Activated CD4-positive, CD25-positive, alpha-beta regulatory T cell treated with anti-CD3 and anti-CD28 coated beads, Interleukin-2, amount 50 U/mL, for 16 hours (primary cell): ENCODE data around the gene LPCAT1.
"Not testable (repeated sequence)": the region's sequence is repeated elsewhere in the genome, so short reads cannot be mapped to it uniquely, and the experiment has no call there.

Experiments used
- DNase-seq: peaks from one replicate; pipeline ENCODE4 v3.0.0-alpha.2; 2020; ENCODE audit warnings: low read depth, low spot score

LPCAT1 gene

GRCh38 chr5:1522601-1523479 is 920 bp downstream of the LPCAT1 start:
- no peak for DNase-seq

DNA sequence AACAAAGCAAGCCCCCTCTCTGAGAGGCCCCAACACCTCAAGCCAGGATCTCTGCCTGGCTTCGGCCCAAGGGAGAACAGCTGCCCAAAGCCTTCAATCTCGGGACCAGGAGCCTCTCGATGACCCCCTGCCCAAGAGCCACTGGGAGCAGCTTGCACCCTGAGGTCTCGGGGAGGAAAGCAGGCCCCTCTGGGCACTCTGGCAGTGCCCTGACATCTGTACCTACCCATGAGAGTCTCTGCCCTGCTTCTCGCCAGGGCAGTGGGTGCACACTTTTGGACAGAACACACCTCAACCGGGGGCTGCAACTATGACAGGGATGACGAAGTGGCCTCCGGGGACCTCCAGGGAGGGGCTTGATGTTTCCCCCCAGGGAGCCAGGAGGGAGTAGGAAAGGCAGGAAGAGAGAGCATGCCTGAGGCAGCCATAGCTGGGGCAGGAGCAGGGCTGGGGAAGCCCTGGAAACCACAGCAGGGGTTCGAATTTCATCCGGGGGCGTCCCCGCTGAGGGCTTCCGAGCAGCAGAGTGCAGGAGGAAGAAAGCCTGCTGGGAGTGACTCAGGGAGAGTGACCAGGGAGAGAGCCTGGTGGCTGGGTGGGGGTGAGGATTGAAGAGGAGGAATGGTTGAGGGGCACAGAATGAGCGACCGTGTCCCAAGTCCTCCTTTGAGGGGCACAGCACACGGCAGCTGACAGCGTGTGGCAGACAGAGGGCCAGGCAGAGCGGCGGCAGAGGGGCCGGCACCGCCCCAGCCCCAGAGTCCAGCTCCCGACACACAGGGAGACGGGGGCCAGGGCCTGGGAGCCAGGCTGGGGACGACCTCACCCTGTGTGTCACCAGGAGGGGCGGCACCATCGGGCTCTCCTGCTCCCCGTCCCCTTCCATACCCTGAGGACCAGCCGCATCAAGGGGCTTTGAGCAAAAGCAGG is 1.8 kb downstream of the LPCAT1 start:
- no peak for DNase-seq

GRCh38 chr5:1520791-1521453 is 2.8 kb downstream of the LPCAT1 start:
- DNase-seq = no peak

- no peak for DNase-seq
Measured at GRCh38 chr5:1519631-1520210, 4.0 kb downstream of the LPCAT1 start.

GRCh38 chr5:1517838-1518237 is 5.9 kb downstream of the LPCAT1 start:
- DNase-seq = no peak

GRCh38 chr5:1516615-1517601 is 6.9 kb downstream of the LPCAT1 start:
- DNase-seq = no peak

GRCh38 chr5:1515921-1516571 is 7.7 kb downstream of the LPCAT1 start:
- DNase-seq = no peak

DNA sequence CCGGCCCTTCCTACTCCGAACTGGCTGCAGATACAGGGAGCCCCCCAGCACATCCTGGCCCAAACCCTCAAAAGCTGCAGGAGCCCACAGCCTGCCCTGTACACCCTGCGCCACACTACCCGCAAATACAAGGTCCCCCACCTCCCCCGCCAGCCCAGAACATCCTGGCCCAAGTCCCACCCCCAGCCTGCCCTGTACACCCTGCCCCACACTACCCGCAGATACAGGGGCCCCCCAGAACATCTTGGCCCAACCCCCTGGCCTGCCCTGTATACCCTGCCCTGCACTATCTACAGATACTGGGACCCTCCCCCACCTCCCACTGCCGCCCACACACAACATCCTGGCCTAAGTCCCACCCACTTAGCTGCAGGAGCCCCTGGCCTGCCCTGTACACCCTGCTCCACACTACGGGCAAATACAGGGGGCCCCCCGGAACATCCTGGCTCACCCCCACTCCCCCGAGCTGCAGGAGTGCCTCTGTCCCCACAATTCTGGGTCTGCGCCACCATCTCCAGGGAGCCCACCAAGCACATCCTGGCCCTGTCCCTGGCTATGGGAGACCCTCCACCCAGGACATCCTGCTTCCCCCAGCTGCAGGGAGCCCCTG is 8.3 kb downstream of the LPCAT1 start:
- DNase-seq = no peak

- DNase-seq = not testable (repeated sequence)
Measured at GRCh38 chr5:1514819-1515310, 8.9 kb downstream of the LPCAT1 start.

- no peak for DNase-seq
Measured at GRCh38 chr5:1514027-1514818, 9.5 kb downstream of the LPCAT1 start.

GRCh38 chr5:1513326-1514026 is 10.3 kb downstream of the LPCAT1 start:
- no peak for DNase-seq

- DNase-seq = no peak
Measured at GRCh38 chr5:1512541-1513291, 11.0 kb downstream of the LPCAT1 start.

GRCh38 chr5:1511651-1512540 is 11.9 kb downstream of the LPCAT1 start:
- no peak for DNase-seq

- no peak for DNase-seq
Measured at GRCh38 chr5:1511048-1511447, 12.7 kb downstream of the LPCAT1 start.

DNA sequence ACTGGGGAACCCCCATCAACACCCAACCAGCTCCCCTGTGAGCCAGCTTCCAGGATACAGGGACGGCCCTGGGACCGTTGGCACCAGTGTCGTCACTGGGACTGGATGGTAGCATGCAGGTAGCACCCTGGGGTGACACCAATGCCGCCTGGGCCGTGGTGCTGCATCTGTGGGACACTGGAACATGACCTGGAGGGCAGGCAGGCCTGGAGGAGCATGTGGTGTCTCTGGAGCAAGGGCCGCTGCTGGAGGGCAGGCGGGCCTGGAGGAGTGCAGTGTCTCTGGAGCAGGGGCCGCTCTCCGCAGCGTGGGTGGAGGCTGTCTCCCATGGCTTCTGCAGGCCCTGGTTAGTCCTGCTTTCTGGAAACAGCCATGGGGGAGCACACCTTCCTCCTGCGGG is 13.1 kb downstream of the LPCAT1 start:
- DNase-seq = no peak

DNA sequence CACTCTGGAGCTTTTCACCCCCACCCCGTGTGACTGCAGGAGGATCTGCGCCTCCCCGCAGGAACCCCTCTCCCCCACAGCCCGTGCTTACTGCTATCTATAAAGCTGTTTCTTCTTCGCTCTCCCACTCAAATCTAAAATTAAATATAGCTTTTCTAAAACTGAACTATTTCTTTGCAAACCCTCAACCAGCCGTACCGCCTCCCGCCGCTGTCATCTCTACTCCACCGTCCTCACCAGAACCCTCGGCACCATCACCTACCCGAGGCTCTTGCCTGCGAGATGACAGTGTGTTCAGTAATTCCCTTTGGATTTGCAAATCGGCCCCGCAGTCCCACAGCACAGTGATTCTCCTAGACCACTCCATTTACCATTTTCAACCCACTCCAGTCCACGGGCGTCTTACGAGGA is 13.6 kb downstream of the LPCAT1 start:
- no peak for DNase-seq
